CD4-positive, alpha-beta T cell treated with Interleukin-4 for 4 hours (primary cell): ENCODE measurements around the gene HSPA6.
"Not testable (repeated sequence)": the region's sequence is repeated elsewhere in the genome, so short reads cannot be mapped to it uniquely, and the experiment has no call there.

ENCODE experiments used
- DNase-seq: peaks from one replicate; pipeline ENCODE4 v3.0.0-alpha.2; 2020

Gene HSPA6

GRCh38 chr1:161505686-161506085, 18.7 kb upstream of the HSPA6 start:
- no peak for DNase-seq

GRCh38 chr1:161506336-161507223, 17.8 kb upstream of the HSPA6 start:
- no peak for DNase-seq

GRCh38 chr1:161510477-161510876, 13.9 kb upstream of the HSPA6 start:
- no peak for DNase-seq

GRCh38 chr1:161511018-161511755, 13.2 kb upstream of the HSPA6 start:
- DNase-seq = no peak

DNA sequence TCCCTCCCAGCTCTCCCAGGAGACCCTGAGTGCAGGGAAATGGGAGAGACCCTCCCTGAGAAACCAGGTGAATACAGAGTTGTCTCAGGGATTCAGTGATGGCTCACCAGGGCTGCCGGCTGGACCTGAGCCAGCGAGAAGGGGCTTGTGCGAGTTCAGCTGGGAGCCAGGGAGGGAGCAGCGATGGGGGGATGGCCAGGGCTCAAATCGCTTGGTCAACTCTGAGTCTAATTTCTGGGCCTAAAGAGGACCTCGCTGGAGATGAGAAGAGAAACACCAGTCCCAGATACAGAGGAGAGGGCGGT, 12.6 kb upstream of the HSPA6 start:
- no peak for DNase-seq

GRCh38 chr1:161512636-161513447, 11.5 kb upstream of the HSPA6 start:
- not testable (repeated sequence) for DNase-seq

GRCh38 chr1:161513448-161513780, 10.9 kb upstream of the HSPA6 start:
- not testable (repeated sequence) for DNase-seq

GRCh38 chr1:161513953-161514352, 10.4 kb upstream of the HSPA6 start:
- DNase-seq = not testable (repeated sequence)

- not testable (repeated sequence) for DNase-seq
These were observed 1.1 kb upstream of the HSPA6 start for GRCh38 chr1:161523041-161523816.

DNA sequence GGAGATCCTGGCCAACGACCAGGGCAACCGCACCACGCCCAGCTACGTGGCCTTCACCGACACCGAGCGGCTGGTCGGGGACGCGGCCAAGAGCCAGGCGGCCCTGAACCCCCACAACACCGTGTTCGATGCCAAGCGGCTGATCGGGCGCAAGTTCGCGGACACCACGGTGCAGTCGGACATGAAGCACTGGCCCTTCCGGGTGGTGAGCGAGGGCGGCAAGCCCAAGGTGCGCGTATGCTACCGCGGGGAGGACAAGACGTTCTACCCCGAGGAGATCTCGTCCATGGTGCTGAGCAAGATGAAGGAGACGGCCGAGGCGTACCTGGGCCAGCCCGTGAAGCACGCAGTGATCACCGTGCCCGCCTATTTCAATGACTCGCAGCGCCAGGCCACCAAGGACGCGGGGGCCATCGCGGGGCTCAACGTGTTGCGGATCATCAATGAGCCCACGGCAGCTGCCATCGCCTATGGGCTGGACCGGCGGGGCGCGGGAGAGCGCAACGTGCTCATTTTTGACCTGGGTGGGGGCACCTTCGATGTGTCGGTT, 477 bp downstream of the HSPA6 start:
- DNase-seq = not testable (repeated sequence)

GRCh38 chr1:161525321-161525720, 981 bp downstream of the HSPA6 start:
- DNase-seq = not testable (repeated sequence)

- DNase-seq = not testable (repeated sequence)
These were observed 1.6 kb downstream of the HSPA6 start for GRCh38 chr1:161525918-161526317.

- not testable (repeated sequence) for DNase-seq
These were observed 4.2 kb downstream of the HSPA6 start for GRCh38 chr1:161528550-161528949.

DNA sequence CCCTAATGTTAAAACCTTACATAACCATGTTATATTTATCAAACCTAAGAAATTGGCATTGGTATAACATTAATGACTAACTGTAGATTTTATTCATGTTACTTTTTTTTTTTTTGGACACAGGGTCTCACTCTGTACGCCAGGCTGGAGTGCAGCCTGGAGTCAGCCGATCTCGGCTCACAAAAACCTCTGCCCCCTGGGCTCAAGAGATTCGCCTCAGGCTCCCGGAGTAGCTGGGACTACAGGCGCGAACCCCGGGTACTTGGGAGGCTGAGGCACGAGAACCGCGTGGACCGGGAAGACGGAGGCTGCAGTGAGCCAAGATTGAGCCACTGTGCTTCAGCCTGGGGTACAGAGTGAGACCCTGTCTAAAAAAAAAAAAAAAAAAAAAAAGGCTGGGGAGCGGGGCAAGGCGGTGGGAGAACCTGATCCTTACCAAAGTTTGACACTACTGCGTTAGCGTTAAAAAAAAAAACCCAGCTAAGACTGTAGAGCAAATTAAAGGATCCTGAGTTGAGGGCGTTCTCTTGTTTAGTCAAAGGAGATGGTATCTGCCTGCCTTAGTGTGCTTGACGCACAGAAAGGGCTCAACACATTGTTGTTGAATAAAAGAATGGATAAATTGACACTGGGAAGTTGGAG, 5.2 kb downstream of the HSPA6 start:
- not testable (repeated sequence) for DNase-seq

GRCh38 chr1:161530158-161530557, 5.8 kb downstream of the HSPA6 start:
- DNase-seq = peak; percentile 78

- peak; percentile 95 for DNase-seq
These were observed 6.6 kb downstream of the HSPA6 start for GRCh38 chr1:161530671-161531641.

DNA sequence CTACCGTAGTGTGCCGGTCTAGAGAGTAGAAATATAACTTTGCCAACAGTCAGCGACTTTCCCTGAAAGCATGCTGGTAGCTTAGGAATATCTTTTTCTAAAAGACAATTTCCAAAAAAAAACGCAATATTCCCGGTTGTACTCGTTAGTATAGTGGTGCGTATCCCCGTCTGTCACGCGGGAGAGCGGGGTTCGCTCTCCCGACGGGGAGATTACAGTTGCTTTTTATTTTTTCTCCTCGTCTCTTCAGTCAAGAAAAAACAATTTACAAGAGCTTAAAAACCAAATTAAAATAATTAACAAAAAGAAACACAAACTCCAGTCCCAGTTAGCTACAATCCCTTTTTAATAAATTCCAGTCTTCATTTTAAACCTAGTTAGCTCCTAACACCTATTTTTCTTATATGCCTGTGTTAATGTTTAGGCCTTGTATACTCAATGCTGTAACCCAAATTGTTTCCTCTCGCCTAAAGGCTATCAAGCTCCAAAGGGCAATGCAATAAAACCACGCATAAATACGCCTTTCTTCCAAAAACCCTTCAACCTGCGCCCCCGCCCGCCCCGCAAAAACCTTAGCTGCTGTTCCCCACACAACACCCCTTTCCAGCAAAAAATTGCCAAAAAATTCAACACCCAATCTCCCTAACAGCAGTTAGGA, 7.8 kb downstream of the HSPA6 start:
- DNase-seq = no peak

- DNase-seq = not testable (repeated sequence)
These were observed 8.6 kb downstream of the HSPA6 start for GRCh38 chr1:161532644-161533567.
